ENCODE measurements around the gene CCDC180.
"Not testable (repeated sequence)": the region's sequence is repeated elsewhere in the genome, so short reads cannot be mapped to it uniquely, and the experiment has no call there.

CCDC180 gene

DNA sequence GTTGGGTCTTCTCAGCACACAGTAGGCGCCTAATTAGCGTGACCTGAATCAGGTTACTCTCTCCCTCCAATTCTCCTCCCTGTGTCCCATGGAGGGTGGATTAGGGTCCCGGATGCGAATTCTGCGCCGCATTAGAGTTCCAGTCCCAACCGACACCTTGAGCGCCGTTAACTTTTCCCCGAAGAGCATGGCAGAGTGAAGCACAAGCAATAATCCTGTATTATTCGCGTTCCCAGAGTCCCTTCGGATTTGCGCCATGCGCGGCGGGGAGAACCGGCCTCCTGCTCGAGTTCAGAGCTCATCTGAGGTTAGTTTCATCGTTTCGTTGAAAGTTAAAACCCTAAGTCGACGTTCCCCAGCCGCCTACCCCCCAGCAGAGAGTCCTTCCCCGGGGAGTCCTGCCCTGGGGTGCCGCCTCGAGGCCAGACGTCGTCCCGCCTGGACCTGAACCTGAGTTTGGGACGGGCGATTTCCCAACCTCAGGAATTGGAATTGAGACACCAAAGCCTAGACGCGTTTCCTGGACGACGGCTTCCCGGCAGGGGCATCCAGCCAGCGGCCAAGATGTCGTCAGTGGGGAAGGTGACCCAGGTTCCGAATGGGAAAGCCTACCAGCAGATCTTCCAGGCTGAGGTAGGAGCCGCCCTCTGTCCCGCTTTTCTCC, at the start of gene CCDC180:
TSS of gene CCDC180 (plus strand) at position 160 of the 664 bp plus-strand sequence. CDS start at position 565, 405 bp downstream.
- no peak within 1 kb of the TSS for H3K4me3 ChIP-seq (ENCODE audit: low read depth, low read length)
- TF ChIP-seq, protein P1, sequence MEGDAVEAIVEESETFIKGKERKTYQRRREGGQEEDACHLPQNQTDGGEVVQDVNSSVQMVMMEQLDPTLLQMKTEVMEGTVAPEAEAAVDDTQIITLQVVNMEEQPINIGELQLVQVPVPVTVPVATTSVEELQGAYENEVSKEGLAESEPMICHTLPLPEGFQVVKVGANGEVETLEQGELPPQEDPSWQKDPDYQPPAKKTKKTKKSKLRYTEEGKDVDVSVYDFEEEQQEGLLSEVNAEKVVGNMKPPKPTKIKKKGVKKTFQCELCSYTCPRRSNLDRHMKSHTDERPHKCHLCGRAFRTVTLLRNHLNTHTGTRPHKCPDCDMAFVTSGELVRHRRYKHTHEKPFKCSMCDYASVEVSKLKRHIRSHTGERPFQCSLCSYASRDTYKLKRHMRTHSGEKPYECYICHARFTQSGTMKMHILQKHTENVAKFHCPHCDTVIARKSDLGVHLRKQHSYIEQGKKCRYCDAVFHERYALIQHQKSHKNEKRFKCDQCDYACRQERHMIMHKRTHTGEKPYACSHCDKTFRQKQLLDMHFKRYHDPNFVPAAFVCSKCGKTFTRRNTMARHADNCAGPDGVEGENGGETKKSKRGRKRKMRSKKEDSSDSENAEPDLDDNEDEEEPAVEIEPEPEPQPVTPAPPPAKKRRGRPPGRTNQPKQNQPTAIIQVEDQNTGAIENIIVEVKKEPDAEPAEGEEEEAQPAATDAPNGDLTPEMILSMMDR (IDR thresholded peaks at IDR 0.05; ENCODE audit: low read depth, low read length), result no peak

DNA sequence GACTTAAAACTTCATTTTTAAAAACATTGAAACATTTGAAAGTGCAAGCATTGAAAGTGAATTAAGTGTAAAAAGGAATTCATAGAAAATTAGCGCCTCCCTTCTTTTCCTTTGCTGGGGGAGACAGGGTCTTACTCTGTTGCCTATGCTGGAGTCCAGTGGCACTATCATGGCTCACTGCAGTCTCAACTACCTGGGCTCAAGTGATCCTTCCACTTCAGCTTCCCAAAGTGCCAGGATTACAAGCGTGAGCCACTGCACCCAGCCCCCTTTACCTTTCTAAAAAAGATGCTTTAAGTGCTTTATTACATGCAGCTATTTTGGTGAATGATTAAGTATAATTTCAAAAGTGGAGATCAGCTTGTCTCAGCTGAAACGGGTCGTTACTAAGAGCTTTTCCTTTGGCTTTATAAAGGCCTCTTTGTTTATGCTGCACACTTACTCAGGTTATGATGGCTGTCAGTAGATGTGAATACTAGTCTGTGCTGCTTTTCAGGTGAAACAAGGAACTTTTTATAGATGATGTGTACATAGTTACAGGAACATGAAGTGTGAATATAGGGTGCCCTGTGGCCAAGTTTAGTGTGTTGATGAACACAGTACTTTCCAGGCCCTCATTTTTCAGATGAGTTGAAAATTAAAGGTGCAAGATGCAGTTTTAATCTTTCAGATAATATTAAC, 47.5 kb upstream of the CCDC180 start:
- H3K4me3 ChIP-seq (ENCODE audit: low read depth, low read length), result not testable (repeated sequence)

DNA sequence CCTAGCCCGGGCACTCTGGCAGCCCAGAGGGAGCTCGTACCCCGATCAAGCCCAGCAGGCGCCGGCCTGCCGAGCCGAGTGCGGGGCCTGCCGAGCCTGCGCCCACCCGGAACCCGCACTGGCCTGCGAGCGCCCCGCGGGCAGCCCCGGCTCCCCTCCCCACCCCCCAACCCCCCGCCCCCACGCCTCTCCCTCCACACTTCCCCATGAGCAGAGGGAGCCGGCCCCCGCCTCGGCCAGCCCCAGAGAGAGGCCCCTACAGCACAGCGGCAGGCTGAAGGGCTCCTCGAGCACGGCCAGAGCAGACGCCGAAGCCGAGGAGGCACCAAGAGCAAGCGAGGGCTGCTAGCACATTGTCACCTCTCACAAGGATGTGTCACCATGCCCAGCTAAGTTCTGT, 36.2 kb upstream of the CCDC180 start:
- no peak overlapping the region for H3K4me3 ChIP-seq (ENCODE audit: low read depth, low read length)
- TF ChIP-seq, protein P1 (IDR thresholded peaks at IDR 0.05; ENCODE audit: low read depth, low read length), result no peak

DNA sequence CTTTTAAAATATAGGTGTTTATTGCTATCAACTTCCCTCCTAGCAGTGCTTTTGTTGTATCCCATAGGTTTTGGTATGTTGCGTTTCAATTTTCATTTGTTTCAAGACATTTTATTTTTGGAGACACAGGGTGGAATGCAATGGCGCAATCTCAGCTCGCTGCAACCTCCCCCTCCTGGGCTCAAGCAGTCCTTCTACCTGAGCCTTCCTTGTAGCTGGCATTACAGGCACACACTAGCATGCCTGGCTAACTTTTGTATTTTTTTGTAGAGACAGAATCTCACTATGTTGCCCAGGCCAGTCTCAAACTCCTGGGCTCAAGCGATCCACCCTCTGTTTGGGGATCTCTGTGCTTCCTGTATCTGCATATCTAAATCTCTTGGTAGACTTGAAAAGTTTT, 35.4 kb upstream of the CCDC180 start:
- TF ChIP-seq, protein P1 (IDR thresholded peaks at IDR 0.05; ENCODE audit: low read depth, low read length), result no peak
- no peak overlapping the region for H3K4me3 ChIP-seq (ENCODE audit: low read depth, low read length)

DNA sequence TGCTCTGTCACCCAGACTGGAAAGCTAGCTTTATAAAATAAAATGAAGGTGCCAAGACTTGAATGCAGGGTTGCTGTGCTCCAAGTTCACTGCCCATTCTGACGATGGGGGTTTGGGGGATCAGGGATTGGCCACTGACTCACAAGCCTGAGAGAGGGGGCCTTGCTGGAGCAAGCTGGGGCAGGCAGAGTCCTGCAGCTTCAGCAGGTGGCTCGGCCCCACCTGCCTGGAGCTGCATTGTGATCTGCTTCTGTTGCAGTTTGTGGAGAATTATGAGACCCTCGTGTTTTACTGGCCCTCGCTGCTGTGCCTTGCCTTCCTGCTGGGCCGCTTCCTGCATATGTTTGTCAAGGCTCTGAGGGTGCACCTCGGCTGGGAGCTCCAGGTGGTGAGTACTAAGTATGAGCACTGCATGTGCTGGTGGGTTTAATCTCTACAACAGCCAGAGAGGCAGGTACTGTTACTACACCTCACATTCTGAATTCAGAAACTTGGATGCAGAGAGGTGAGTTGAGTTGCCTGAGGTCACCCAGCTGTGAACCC, 31.1 kb upstream of the CCDC180 start:
- H3K4me3 ChIP-seq (ENCODE audit: low read depth, low read length), result no peak overlapping the region
- TF ChIP-seq, protein P1 (IDR thresholded peaks at IDR 0.05; ENCODE audit: low read depth, low read length), result no peak

DNA sequence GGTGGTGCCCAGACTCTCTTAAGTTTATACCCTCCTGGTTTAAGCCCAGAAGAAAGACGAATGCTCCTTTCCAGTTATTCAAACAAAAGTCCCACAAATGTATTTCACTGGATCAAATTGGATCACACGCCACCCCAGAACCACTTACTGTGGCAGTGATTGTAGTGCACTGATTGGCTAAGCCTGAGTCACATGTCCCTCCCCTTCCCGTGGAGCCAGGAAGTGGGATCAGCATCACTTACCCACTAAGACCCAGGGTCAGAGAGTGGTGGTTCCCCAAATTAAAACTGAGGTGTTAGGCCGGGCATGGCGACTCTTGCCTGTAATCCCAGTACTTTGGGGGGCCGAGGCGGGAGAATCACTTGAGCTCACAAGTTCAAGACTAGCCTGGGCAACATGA, 29.5 kb upstream of the CCDC180 start:
- TF ChIP-seq, protein P1 (IDR thresholded peaks at IDR 0.05; ENCODE audit: low read depth, low read length), result no peak
- no peak overlapping the region for H3K4me3 ChIP-seq (ENCODE audit: low read depth, low read length)

DNA sequence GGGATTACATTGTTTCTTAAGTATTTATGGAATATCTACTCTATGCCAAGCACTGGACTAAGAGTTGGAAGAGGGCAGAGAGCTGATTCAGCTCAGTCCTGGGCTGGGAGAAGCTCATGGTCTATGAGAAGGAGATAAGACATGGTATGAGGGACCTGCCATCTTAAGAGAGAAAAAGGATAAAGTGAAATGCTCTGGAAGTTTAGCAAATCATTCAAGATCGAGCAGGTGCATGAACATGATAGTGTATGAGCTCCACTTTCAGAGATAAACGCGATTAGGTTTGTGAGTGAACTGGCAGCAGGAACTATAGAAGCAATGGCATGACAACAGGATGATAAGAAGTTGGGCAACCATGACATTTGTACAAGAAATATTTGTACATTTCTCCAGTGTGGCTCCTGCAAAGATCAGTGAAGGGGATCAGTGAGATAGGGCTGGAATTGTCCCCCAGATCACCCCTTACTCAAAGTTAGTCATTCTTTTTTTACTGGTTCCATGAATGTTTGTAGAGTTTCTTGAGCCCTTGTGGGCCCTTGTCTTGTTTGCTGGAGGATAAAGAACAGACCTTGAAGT, 26.6 kb upstream of the CCDC180 start:
- TF ChIP-seq, protein P1 (IDR thresholded peaks at IDR 0.05; ENCODE audit: low read depth, low read length), result no peak
- H3K4me3 ChIP-seq (ENCODE audit: low read depth, low read length), result no peak overlapping the region

Data from WI38 (cell line).